Kasumi-1 (cell line): ENCODE data around the gene GEMIN8.

Experiments
- DNase-seq, 2 experiments: peaks; one replicate each; lab custom pipeline; 2025; lab: John Stamatoyannopoulos, UW

GEMIN8 gene, protein sequence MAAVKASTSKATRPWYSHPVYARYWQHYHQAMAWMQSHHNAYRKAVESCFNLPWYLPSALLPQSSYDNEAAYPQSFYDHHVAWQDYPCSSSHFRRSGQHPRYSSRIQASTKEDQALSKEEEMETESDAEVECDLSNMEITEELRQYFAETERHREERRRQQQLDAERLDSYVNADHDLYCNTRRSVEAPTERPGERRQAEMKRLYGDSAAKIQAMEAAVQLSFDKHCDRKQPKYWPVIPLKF

DNA sequence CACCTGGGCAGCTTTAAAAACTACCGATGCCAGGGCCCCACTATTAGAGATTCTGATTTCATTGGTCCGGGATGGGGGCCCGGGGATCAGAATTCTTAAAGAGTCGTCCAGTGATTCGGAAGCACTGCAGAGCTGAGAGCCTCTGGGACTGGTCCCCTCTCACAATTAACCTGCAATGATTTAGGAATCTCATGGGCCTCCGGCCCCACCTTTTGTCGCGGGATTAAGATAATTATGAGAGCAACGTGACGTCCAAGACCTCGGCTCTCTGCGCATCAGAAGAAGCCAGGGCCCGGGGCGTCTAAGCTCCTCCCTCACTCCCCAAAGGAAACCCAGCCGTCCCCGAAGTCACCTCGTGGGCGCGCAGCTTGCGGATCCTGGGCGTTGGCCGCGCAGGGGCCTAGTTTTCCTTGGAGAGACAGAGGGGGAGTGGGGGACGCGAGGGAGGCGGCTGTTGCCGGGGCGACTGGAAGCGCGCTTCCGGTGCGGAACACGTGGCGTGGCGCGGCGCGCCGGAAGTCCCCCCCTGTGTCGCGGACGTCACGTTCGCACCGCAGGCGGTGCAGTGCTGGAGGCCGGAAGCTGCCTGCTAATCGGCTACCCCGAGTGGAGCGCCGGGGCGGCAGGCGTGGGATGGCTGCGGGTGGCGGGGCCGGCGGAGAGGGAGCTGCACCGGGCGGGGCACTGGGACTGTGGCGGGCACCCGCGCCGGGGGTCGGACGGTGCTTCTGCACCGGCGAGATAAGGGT lies at the start of gene GEMIN8:
TSS of gene GEMIN8 (minus strand) at position 468 of the 749 bp plus-strand sequence. CDS start 8,414 bp downstream, outside the sequence.
- peak; percentile 46 to 66 for DNase-seq

DNA sequence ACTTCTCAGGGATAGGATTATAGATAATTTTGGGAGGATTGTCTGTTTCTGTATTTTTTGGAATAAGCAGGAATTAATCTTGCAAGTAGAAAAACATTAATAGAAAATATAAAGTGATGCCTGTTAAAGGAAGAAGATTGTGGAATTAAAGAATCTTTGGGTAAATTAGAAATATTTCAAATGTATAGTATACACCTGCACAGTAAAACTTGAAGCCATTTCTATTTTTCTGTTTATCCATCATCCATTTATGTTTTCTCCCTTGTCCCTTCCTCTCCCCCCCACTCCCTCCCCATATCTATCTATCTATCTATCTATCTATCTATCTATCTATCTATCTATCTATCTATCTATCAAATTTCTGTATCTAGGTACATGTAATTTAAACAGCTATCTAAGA lies 46.9 kb upstream of the GEMIN8 start:
- no peak for DNase-seq

DNA sequence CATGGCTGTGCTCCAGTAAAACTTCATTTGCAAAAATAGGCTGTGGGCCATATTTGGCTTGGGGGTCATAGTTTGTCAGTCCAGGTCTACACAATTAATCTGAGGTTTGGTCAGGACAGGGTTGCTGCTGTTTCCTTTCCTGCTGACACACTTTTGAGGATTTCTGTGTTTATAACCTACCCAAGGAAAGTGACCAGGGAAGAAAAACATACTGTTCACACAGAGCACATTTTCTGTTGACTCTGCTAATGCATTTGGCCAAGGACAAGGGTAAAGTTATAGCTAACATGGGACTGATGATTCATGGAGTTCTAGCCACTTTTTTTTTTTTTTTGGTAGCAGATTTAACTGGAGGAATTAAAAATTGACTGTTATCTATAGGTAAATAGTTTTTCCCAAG lies 43.9 kb upstream of the GEMIN8 start:
- no peak for DNase-seq

DNA sequence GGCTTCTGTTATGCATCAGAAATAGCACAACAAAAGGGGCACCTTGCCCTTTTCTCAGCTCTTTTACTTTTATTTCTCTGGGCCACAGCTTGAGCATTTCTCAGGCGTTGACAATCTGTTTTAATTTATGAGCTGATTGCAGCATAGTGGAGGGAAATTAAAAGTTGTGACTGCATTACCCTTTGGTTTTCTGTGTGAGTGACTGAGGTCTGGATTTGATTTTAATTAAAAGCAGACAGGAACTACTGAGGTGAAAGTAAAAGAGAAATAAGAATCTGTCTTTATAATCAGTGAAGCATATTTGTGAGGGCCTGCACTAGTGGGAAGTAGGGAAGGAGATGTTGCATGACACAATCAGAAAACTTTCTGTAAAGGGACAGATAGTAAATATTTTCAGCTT lies 43.4 kb upstream of the GEMIN8 start:
- no peak for DNase-seq

DNA sequence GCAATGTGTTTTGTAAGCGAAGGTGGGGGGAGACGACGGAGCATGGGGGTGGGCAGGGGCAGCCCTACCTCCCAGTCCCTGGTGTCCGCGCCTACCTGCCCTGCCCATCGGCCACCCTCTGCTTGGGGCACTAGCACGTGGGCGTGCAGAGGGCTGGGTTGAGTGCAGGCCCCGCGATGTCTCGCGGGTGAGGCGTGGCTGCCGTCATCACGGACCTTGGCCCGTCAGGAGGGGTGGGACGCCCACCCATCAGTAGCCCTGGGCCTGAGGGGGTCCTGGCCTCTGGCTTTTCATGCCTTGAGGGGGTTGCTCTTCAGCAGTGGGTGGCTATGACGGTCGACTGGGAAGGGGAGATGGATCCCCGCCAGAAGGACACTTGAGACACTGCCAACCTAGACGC lies 36.1 kb upstream of the GEMIN8 start:
- DNase-seq: no peak

DNA sequence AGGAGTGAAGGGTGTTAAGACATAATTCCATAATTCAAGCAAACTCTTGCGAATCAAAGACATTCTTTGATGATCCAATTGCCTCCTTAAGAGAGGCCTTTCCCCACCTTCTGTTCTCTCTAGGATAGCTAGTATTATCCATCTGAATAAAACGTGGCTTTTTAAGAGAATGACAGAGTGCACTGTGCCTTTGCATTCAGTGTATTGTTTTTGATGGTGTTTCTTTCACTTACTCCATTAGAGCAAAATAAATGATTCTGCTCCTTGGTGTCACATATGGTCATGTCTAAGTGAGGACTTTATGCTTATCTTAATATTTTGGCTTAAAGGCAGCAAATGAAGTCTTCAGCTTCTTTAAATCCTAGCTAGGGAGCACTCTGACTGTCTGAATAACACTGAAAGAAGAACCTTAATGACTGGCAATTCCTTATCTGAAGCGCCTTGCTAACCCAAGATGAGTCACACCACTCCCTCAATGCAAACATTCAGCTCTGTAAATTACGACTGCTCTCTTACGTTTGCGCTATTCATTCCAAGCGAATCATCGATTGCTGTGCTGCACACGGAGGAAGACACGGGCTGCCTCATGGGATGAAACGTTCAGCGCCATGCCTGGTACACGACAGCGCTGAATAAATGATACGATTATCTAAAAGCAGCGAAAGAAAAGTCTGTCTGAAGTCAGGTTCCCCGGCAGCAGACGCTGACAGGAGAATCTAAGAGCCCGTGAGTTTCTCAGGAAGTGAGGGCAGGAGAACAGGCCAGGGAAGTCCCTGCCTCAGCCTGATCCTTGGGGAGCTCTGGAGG lies 35.1 kb upstream of the GEMIN8 start:
- no peak for DNase-seq

DNA sequence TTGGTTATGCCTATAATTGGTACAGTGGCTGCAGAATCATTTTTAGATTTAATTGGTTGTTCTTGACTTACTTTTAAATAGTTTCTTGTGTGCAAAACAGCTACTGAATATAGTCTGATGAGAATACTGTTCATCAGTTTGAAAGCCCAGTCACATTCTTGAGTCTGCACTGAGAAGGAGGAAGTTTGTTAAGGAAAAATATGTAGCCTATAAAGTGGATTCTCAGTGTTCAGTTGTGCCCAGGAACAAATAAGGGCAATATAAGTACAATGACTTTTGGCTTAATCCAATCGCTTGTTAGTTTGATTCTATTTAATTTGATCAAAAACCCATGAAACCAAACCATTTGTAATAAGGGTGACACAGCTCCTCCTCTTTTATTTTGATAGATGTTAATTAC lies 32.8 kb upstream of the GEMIN8 start:
- DNase-seq: no peak

DNA sequence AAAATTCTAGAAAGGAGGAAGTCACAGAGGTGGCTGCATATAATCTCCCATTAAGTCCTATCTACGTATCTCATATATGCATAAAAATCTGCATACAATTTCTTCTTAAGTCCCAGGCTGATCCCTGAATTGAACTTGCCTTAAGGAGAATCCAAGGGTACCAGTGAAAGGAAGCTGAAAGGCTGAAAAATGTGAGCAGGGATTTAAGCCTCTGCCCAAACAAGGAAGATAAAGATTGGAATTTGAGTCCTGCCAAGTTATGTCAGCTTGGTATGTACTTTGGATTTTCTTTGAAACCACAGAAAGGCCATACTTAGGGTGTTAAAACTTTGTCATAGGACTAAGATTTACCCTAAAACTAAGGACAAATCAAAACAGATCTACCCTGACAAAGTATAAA lies 26.5 kb upstream of the GEMIN8 start:
- no peak for DNase-seq

DNA sequence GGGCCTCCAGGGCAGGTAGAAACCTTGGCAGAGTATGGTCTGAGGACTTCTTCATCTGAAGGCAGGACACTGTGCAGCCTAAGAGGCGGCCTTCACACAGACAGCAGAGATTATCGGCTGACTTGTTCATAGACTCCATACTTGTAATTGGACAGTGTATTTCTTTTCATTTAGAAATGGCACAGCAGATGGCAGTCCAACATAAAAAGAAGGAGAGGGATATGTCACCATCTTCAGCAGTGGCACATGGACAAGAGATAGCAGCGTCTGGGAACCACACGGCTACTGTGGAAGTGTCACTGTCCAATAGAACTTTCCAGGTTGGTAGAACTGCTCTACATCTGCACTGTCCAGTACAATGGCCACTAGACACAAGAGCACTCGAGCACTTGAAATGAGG lies 21.7 kb upstream of the GEMIN8 start:
- DNase-seq: no peak

DNA sequence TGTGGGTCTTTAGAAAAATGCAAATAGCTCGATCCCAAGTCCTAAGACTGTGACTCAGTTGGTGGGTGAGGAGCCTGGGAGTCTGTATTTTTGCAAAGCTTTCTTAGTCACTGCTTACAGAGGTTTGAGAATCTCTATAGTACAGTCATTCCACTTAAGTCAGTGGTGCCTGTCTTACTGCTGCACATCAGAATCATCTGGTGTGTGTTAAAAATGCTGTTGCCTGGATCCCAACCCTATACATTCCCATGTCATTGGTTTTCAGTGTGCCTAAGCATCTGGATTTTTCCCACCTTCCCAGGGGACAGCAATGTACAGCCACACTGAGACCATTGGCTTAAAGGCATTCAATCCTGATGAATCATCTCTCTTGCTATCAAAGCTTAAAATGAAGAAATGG lies 21.0 kb upstream of the GEMIN8 start:
- DNase-seq: no peak

DNA sequence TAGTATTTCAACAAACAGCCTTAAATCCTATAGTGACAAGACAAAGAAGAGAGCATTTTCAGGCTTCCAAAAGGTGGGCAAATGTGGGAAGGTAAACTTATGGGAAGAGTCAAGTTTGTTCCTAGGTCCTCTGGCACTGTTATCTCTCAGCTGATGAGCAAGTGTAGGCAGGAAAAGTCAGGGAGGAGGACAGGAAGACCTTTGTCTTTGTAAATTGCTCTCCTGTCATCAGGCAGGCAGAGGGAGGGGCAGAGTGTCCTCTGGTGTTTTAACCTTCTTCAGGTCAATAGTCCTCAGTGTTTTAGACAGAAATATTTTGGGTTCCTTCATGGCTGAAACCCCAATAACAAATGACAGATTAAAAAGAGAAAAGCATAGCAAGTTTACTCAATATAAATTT lies 13.5 kb upstream of the GEMIN8 start:
- DNase-seq: no peak

DNA sequence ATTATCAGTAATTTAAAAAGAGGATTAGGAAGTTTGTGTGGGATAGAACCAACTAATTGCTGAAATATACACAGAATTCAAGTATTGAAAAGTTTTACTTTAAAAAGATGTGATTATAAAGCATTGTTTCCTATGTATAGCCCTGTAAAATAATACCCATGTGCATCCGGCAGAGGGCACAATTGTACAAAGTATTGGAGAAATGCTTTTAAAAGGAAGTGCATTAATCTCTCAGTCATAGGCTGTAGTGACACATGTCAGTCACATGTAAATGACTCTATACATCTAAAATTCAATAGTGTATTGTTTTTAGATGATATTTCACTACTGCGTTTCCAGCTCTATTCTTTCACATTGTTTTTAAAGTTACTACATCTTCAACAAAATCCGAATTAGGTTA lies 9.7 kb upstream of the GEMIN8 start:
- DNase-seq: peak; percentile 38 to 67

DNA sequence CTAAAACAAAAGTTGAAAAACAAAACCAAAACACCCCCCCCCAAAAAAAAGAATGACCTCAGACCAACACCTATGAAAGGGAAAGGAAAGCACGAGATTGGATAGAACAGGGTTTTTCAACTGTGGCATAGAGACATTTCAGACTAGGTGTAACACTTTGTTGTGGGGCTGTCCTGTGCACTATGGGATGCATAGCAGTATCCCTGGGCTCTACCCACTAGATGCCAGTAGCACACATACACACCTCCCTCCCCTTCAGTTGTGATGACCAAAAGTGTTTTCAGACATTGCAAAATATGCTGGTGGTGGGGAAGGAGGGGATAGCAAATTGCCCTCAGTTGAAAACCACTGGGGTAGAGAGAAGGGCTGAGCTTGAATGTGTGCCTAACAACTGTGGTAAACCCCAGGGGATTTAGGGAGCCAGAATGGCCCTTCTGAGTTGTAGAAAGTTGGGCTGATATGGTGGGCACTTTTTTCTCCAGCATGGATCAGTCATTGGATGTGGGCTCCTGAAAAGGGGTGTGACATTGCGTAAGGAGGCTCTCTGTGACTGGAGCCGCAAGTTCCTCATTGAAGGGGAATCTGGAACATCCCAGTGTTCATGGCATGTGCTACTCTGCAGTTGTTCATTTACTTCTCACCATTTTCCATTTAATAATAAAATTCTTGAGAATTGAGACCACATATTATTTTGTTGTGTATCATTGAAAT lies 8.8 kb upstream of the GEMIN8 start:
- peak; percentile 41 to 46 for DNase-seq

DNA sequence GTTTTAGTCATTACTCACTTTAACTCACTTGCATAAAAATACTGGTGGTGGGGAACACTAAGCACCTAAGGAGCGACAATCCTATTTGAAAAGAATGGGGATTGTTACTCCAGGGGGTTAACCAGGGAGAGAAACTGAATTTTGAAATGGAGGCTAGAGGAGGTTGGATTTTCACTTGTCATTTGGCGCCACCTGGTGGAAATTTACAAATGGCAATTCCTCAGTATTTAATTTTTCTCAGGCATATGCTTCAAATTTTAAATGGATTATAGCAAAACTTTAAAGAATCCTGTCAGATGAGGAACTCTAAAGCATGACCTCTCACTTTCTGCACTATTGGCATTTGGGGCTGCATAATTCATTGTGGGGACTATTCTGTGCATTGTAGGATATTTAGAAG lies 2.7 kb upstream of the GEMIN8 start:
- peak; percentile 31 to 69 for DNase-seq

DNA sequence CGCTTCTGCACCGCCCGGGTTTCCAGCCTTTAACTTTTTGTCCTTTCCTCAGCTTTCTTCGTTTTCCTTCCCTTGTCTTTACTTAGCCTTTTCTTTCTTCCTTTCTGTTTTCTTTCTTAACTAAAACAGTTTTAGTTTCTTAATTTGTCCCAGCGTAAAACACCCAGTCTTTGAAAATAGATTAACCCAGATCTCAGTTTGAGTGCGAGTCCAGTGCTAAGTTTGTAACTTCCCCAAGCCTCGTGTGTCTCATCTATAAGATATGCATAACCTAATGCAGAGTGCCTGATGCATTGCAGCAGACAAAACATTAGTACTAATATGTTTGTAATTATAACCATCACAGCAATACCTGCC lies 460 bp upstream of the GEMIN8 start:
- DNase-seq: peak; percentile 6 to 16

DNA sequence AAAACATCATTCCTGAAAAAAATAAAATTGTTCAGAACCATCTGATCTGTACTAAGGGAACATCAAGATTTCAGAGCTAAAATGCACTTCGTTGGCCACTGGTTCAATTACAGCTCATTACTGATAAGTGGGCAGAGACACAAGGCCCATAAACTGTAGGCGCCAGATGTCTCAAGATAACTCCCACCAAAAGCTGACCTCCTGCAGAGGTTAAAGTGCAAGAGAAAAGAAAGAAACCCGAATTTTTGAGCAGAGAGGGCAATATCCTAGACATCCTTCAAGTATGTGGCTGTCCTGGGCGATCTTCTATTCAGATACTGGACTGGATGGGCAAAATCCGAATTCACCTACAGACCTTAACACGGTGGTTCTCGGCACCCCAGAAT lies 660 bp downstream of the GEMIN8 start:
- no peak for DNase-seq

DNA sequence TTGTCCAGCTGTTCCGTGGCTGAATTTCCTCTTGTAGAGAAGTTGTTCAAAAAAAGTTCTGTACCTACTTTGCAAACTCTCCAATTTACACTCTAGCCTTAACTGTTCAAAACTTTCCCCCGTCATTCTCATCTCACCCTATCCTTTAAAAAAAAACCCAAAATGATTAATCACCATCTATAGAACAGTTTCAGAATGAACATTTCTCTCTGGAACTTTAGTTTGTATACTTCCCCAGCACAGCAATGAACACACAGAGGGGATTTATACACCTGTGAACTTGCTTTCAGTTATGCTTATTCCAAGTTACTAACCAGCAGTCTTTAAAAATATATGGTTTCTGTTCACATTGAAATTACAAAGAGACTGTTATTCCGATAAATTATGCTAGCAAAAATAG lies 1.2 kb downstream of the GEMIN8 start:
- no peak for DNase-seq

DNA sequence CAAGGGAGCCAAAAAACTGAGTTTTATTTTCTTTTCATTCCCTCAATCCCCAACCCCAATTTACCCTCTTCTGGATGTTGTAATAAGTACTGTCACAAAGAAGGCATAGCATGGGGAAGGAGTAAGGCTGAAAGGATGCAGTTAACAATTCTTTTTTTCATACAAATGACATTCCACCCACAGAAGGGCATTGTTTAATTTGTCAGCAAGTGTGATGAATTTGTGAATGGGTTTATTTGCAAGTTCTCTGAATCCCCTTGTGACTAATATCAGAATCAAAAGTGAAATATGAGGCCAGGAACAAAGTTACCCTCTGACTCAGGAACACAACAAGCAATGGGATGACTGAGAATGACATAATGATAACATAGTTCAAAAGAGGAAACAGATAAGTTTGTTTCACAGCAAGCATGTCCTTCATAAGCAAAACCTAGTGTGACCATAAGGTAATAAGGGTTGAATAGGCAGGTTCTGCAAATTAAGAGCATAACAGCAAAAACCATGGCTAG lies 2.1 kb downstream of the GEMIN8 start:
- peak in 1 of 2 experiments; percentile 0 for DNase-seq

DNA sequence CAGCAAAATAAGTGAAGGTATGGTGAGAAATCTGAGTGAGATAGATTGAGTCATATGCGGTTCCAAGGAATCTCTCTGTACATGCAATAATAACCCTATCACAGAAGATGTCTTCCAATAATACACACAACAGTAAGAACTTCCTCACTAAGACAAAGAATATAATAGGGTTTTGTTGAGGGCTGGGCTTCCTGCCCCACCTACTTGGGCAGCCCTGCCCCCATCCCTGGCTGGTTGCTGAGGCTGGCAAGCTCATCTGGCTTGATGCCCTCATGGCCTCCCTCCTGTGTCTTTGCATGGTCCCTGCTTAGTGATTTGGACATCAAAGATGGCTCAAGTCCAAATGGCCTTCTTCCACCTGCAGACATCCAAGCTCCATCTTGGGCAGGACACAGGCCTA lies 2.7 kb downstream of the GEMIN8 start:
- DNase-seq: no peak

DNA sequence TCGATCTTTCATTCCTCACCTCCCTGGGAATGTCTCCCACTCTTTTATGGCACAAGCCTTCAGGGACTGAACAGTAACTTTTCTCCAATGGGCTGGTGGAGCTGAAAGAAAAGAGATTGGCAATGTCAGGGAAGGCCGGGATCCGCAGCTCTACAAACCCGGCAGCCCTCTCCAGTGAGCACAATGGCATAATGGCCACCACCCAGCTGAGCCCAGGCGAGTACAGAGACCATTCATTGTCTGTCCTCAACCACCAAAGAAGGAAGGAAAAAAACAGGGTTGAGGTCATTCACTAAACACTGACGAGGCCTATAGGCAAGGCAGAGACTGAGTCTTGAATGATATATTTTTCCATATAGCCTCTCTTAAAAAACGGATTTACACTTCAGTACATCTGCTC lies 3.6 kb downstream of the GEMIN8 start:
- DNase-seq: no peak

DNA sequence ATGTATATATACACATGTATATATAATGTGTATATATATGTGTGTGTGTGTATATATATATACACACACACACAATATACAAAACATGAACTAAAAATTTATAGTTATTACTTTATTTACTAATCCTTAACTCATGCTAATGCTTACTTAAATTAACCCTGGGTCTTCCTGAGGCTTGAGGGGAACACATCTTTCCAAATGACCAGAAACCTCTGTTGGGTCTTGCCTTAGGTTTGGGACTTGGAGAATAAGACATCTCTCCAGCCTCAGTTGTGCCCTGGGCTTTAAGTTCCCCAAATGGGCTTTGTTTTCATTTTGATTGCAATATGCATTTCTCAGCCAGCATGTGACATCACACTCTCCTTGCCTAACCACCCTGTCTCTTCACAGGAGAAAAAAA lies 7.7 kb downstream of the GEMIN8 start:
- DNase-seq: no peak

DNA sequence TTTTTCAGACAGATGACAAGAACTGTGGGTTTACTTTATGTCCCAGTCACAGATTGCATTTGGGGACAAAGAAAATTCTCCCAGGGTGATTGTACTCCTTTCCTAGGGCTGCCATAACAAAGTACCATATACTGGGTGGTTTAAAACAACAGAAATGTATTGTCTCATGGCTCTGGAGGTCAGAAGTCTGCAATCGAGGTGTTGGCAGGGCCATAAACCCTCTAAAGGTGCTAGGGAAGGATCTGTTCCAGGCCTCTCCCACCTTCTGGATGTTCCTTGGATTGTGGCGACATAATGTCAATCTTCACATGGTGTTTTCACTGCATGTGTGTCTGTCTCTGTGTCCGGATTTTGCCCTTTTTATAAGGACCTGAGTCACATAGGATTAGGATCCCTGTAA lies 12.3 kb downstream of the GEMIN8 start:
- DNase-seq: no peak
